Karpas-422 (cell line): ENCODE measurements around the gene ERBB3. TPM values are rescaled to one million over a fixed set of nuclear protein-coding genes. Genes with fewer than 3 reads are reported as not detected.
"Not testable (repeated sequence)": the region's sequence is repeated elsewhere in the genome, so short reads cannot be mapped to it uniquely, and the experiment has no call there.

ENCODE experiments used
- DNase-seq: peaks from one replicate; pipeline ENCODE4 v3.0.0-alpha.2; 2015
- H2AFZ ChIP-seq: fragments of 200-600 bp; sonication (generic); 2 replicates; pipeline ENCODE4 v1.6.1; 2014; ENCODE audit warnings: antibody characterized with exemption, low read length, mixed read lengths
- H3K27ac ChIP-seq: fragments of 200-600 bp; sonication (generic); 2 replicates; pipeline ENCODE4 v1.5.1; 2014; ENCODE audit warnings: mild to moderate bottlenecking, low read length, moderate library complexity
- H3K27me3 ChIP-seq: fragments of 200-600 bp; sonication (generic); 2 replicates; pipeline ENCODE4 v1.6.1; 2014; ENCODE audit warnings: low read length, mixed read lengths
- H3K36me3 ChIP-seq: fragments of 200-600 bp; sonication (generic); 2 replicates; pipeline ENCODE4 v1.6.1; 2014; ENCODE audit warnings: low read length, mixed read lengths; ENCODE audit not compliant: insufficient read depth
- H3K4me1 ChIP-seq: fragments of 200-600 bp; sonication (generic); 2 replicates; pipeline ENCODE4 v1.6.1; 2014; ENCODE audit warnings: mild to moderate bottlenecking, low read length, mixed read lengths
- H3K4me2 ChIP-seq: fragments of 200-600 bp; sonication (generic); 2 replicates; pipeline ENCODE4 v1.6.1; 2014; ENCODE audit warnings: low read length, low read depth, mild to moderate bottlenecking; ENCODE audit not compliant: poor library complexity, severe bottlenecking
- H3K4me3 ChIP-seq: fragments of 200-600 bp; sonication (generic); 2 replicates; pipeline ENCODE4 v1.5.1; 2014; ENCODE audit warnings: mild to moderate bottlenecking, antibody characterized with exemption, low read length, mixed read lengths
- H3K79me2 ChIP-seq: fragments of 200-600 bp; sonication (generic); 2 replicates; pipeline ENCODE4 v1.6.1; 2014; ENCODE audit warnings: mild to moderate bottlenecking, low read length, mixed read lengths
- H3K9ac ChIP-seq: fragments of 200-600 bp; sonication (generic); 2 replicates; pipeline ENCODE4 v1.6.0; 2014; ENCODE audit warnings: low read length
- H3K9me2 ChIP-seq: fragments of 200-600 bp; sonication (generic), shearing (Covaris generic); replicated peaks from 2 replicates; pipeline ENCODE4 v1.6.0; 2014; ENCODE audit warnings: mild to moderate bottlenecking, low read length, moderate library complexity; ENCODE audit not compliant: insufficient read depth
- H3K9me3 ChIP-seq: fragments of 300-700, 200-600 bp; sonication (generic); 2 replicates; pipeline ENCODE4 v1.6.1; 2014; ENCODE audit warnings: low read length, mixed read lengths
- H4K20me1 ChIP-seq: fragments of 200-600 bp; sonication (generic); 2 replicates; pipeline ENCODE4 v1.6.1; 2014; ENCODE audit warnings: mild to moderate bottlenecking, antibody characterized with exemption, low read length, low read depth; ENCODE audit not compliant: insufficient read depth
- total RNA-seq: library from RNA; depleted of rRNA; stranded (reverse); fragments of >200 nt; shearing (Covaris generic); gene quantifications from 2 replicates; pipeline ENCODE4 v1.2.3, GENCODE V29; 2014; ENCODE audit warnings: low replicate concordance

The ERBB3 gene
- total RNA-seq, 1 experiment from 2014 or later = not detected

DNA sequence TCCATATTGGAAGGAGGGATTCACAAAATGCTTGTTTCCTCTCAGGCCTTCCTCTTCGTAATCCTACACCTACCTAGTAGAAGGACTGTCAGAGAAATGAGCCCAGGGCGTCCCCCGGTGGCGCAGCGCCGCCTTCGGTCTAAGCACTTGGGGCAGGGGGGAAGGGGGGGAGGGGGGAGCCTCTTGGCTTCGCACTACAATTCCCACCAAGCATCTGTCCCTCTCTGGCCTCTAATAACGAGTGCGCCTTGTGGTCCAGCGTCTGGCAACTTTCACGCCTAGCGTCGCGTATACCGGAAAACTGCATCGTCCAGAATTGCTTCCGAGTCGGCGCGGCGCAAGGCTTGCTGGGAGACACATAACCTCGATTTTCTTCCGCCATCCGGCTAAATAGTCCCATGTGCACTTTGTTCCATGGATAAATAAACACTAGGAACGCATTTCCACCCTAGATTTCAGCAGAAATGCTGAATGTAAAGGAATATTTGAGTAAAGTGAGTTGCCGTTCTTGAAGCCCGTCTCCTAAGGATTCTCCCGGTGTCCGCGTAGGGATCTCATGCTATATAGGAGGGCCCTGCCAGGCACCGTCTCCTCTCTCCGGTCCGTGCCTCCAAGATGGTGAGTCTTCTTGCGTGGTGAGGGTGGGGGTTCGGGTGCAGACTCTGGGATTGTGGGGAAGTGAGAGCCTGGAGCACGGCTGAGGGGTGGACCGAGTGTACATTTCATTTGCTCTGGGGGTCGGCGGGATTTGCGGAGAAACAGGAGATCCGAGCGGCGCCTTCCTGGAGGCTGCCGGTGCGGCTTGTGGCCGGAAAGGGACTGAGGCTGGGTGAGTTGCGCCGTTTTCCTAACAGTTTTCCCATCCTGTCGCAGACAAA is 38.2 kb upstream of the ERBB3 start, which contains the start of gene RPS26:
RPS26 (plus strand) TSS at position 367 of the 878 bp plus-strand sequence; CDS start at position 616, 249 bp downstream.
- peak within 1 kb of the TSS; percentile 97 for H3K4me2 ChIP-seq
- peak within 1 kb of the TSS; percentile 79 for H3K27ac ChIP-seq
- no peaks in the 10 kb centered on the region for H3K9me2 ChIP-seq
- H3K79me2 ChIP-seq = peaks cover 24% of the 10 kb centered on the region
- peak within 1 kb of the TSS; percentile 93 for H3K9ac ChIP-seq
- DNase-seq = peak; percentile 99
- peak within 1 kb of the TSS; percentile 98 for H2AFZ ChIP-seq
- peaks cover 23% of the 10 kb centered on the region for H3K36me3 ChIP-seq
- peaks cover 15% of the 10 kb centered on the region for H4K20me1 ChIP-seq
- H3K4me1 ChIP-seq = peaks cover 44% of the 10 kb centered on the region
- no peaks in the 10 kb centered on the region for H3K9me3 ChIP-seq
- H3K27me3 ChIP-seq = no peaks in the 10 kb centered on the region
- peak within 1 kb of the TSS; percentile 81 for H3K4me3 ChIP-seq

DNA sequence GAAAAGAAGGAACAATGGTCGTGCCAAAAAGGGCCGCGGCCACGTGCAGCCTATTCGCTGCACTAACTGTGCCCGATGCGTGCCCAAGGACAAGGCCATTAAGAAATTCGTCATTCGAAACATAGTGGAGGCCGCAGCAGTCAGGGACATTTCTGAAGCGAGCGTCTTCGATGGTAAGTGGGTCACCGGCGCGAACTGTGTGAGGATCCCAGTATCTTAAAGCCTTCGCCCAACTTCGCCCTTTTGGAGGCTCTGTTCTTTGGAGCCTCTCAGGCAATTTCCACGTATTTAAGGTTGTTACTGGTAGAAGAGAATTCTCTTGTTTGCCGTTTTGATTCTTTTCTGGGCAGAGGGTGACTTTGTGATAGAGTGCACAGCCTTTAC is 37.5 kb upstream of the ERBB3 start:
- DNase-seq = peak; percentile 56
- Histone ChIP-seq H3K9ac (peak overlapping the region; percentile 93), H3K36me3 (peaks cover 23% of the 10 kb centered on the region), H3K4me1 (peaks cover 42% of the 10 kb centered on the region), H3K79me2 (peaks cover 24% of the 10 kb centered on the region), H3K4me2 (peak overlapping the region; percentile 92), H3K4me3 (peak overlapping the region; percentile 76), H3K27ac (peak overlapping the region; percentile 79), H4K20me1 (peaks cover 15% of the 10 kb centered on the region)
- H3K27me3 ChIP-seq, H3K9me2 ChIP-seq, H2AFZ ChIP-seq, H3K9me3 ChIP-seq: not testable (repeated sequence)

DNA sequence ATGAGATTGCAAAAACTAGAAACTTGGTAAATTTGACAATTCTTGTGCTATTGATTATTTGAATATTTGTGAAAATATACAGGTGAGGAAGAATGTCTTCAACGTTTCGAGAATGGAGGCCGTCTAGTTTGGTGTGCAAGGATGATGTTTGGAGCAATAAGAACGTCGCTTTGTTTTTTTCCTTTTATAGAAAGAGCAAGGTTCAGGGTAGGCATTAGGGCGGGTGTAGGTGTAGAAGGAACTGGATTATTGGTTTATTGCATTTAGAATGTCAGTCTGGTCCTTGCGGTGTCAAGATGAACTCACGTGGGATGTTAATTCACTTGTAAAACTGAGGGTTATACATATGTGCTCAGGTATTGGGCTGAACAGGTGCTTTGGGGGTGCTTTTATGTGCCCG is 37.1 kb upstream of the ERBB3 start:
- Histone ChIP-seq H3K9ac (peak overlapping the region; percentile 93), H3K27me3 (no peaks in the 10 kb centered on the region), H3K4me3 (peak overlapping the region; percentile 76), H3K36me3 (peaks cover 23% of the 10 kb centered on the region), H2AFZ (no peak overlapping the region), H3K4me2 (peak overlapping the region; percentile 92), H3K4me1 (peaks cover 39% of the 10 kb centered on the region), H3K79me2 (peaks cover 24% of the 10 kb centered on the region), H3K27ac (peak overlapping the region; percentile 79), H4K20me1 (peaks cover 15% of the 10 kb centered on the region), H3K9me3 (no peaks in the 10 kb centered on the region), H3K9me2 (no peaks in the 10 kb centered on the region)
- peak; percentile 53 for DNase-seq

DNA sequence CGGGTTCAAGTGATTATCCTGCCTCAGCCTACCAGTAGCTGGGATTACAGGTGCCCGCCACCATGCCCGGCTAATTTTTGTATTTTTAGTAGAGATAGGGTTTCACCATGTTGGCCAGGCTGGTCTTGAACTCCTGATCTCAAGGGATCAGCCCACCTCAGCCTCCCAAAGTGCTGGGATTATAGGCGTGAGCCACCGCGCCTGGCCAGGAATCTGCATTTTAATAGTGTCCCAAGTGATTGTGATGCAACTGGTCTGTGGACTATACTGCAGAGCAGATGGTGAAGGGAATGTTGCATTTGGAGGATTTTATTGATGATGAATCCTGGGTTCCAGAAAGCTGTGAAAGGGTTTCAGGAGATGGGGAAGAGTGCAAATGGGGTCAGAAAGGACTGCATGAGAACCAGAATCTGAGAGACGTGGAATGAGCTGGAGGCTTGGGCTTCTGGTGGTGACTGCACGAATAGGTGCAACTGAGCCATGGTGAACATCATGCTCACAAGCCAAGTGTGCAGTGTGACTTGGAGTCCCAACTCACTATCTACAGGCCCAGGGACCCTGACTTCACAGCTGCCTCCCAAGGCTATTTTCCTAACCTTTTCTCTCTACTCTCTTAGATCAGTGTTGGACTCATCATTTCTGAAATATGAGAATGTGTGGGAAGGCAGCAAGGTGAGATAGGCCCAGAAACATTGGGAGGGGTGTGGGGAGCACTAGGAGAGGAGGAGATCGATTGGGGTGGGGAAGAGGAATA is 33.8 kb upstream of the ERBB3 start:
- no peak overlapping the region for H3K9ac ChIP-seq

DNA sequence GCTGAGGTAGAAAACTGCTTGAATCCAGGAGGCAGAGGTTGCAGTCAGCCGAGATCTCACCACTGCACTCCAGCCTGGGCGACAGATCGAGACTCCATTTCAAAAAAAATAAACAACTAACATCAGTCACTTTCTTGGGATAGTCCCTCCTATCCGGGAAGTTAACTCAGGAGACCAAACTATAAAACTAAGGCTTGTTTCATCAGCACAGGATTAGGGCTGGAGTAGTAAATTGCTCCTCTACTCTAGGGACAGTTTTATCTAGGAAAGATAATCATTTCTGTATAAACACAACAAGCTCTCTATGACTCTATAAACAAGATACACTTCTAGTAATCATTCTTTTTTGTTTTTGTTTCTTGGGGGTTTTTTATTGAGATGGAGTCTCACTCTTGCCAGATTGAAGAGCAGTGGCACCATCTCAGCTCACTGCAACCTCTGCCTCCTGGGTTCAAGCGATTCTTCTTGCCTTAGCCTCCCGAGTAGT is 26.5 kb upstream of the ERBB3 start:
- Histone ChIP-seq H3K4me2 (no peak overlapping the region), H3K36me3 (no peaks in the 10 kb centered on the region), H3K27ac (no peak overlapping the region), H3K9me3 (no peaks in the 10 kb centered on the region), H3K4me3 (no peak overlapping the region), H4K20me1 (no peaks in the 10 kb centered on the region), H3K9ac (no peak overlapping the region), H3K9me2 (no peaks in the 10 kb centered on the region), H3K27me3 (no peaks in the 10 kb centered on the region), H3K4me1 (no peaks in the 10 kb centered on the region), H2AFZ (no peak overlapping the region), H3K79me2 (no peaks in the 10 kb centered on the region)
- DNase-seq = no peak

More for the DNA sequence above, 33.8 kb upstream of the ERBB3 start:
- H3K36me3 ChIP-seq = peaks cover 23% of the 10 kb centered on the region
- peak overlapping the region; percentile 17; the same call in 1 of the 2 replicates for H3K27ac ChIP-seq
- H3K4me3 ChIP-seq = no peak overlapping the region
- H3K4me1 ChIP-seq = peaks cover 22% of the 10 kb centered on the region
- H3K27me3 ChIP-seq = no peaks in the 10 kb centered on the region
- H4K20me1 ChIP-seq = peaks cover 15% of the 10 kb centered on the region
- no peaks in the 10 kb centered on the region for H3K9me3 ChIP-seq
- H3K4me2 ChIP-seq = no peak overlapping the region
- no peak overlapping the region for H2AFZ ChIP-seq
- H3K79me2 ChIP-seq = peaks cover 19% of the 10 kb centered on the region
- DNase-seq = peak; percentile 72
- no peaks in the 10 kb centered on the region for H3K9me2 ChIP-seq

DNA sequence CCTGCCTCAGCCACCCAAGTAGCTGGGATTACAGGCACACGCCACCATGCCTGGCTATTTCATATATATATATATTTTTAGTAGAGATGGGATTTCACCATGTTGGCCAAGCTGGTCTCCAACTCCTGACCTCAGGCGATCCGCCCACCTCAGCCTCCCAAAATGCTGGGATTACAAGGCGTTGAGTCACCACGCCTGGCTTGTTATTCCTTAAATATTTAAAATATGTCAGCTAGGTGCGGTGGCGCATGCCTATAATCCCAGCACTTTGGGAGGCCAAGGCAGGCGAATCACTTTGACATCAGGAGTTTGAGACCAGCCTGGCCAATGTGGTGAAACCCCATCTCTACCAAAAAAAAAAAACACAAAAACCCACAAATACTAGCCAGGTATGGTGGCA is 20.0 kb upstream of the ERBB3 start:
- not testable (repeated sequence) for DNase-seq, H3K4me2 ChIP-seq, H3K27ac ChIP-seq

DNA sequence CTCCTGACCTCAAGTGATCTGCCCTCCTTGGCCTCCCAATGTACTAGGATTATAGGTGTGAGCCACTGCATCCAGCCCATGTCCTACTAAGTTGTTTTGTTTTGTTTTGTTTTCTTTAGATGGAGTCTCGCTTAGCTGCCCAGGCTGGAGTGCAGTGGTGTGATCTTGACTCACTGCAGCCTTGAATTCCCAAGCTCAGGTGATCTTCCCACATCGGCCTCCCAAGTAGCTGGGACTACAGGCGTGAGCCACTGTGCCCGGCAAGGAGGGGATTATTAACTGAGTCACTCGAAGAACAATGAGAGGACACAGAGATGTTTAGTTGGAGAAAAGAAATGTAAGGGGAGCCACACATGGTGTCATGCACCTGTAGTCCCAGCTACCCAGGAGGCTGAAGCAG is 18.0 kb upstream of the ERBB3 start:
- DNase-seq = no peak
- no peak overlapping the region for H3K4me2 ChIP-seq
- no peak overlapping the region for H3K9ac ChIP-seq

More for the DNA sequence above, 20.0 kb upstream of the ERBB3 start:
- H2AFZ ChIP-seq, H4K20me1 ChIP-seq, H3K9me3 ChIP-seq, H3K36me3 ChIP-seq, H3K9me2 ChIP-seq, H3K4me1 ChIP-seq, H3K79me2 ChIP-seq, H3K4me3 ChIP-seq, H3K27me3 ChIP-seq, H3K9ac ChIP-seq: not testable (repeated sequence)

DNA sequence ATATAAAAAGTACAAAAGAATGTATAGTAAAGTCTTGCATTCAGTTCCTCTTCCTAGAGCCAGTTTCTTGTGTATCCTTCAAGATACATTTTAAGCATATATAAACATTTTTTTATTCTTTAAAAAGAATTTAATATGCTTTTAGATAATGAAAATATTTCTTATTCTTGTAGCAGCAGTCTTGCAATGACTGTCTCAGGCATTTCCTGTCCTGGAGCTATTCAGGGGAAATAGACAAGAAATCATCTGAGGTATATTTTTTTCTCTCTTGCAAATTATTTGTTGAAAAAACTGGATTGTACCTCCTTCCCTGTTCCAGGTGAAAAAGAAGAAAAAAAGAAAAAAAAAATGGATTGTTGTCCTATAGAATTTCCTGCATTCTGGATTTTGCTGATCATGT is 17.0 kb upstream of the ERBB3 start:
- Histone ChIP-seq H3K27me3 (no peaks in the 10 kb centered on the region), H4K20me1 (no peaks in the 10 kb centered on the region), H3K27ac (no peak overlapping the region), H3K4me2 (no peak overlapping the region), H3K9me3 (no peaks in the 10 kb centered on the region), H3K36me3 (no peaks in the 10 kb centered on the region), H3K4me3 (no peak overlapping the region), H2AFZ (no peak overlapping the region), H3K79me2 (no peaks in the 10 kb centered on the region), H3K9ac (no peak overlapping the region), H3K4me1 (no peaks in the 10 kb centered on the region), H3K9me2 (no peaks in the 10 kb centered on the region)
- DNase-seq = no peak

More for the DNA sequence above, 18.0 kb upstream of the ERBB3 start:
- Histone ChIP-seq H3K9me2 (no peaks in the 10 kb centered on the region), H3K27me3 (no peaks in the 10 kb centered on the region), H3K27ac (no peak overlapping the region), H3K9me3 (no peaks in the 10 kb centered on the region), H4K20me1 (no peaks in the 10 kb centered on the region), H3K79me2 (no peaks in the 10 kb centered on the region), H3K4me3 (no peak overlapping the region), H3K36me3 (no peaks in the 10 kb centered on the region), H3K4me1 (no peaks in the 10 kb centered on the region), H2AFZ (no peak overlapping the region)
